SK-N-SH treated with all-trans-retinoic acid at 6 μM for 48 hours (cell line): ENCODE data around the gene LTO1.

Experiments used
- PATZ1 ChIP-seq: fragments of 250-450 bp; sonication (Bioruptor Pico); IDR thresholded peaks from 2 replicates; pipeline ENCODE4 v1.8.0; 2020; ENCODE audit warnings: mild to moderate bottlenecking, moderate library complexity, borderline replicate concordance
- ZFP30 ChIP-seq: fragments of 450-650 bp; formaldehyde crosslinking; IDR thresholded peaks from 2 replicates; pipeline ENCODE4 v1.5.0; 2022; ENCODE audit warnings: mild to moderate bottlenecking, moderate library complexity

- no peak for TF ChIP-seq PATZ1 (CRISPR knock-in tag)
- TF ChIP-seq ZFP30 (CRISPR knock-in tag): no peak
Measured at GRCh38 chr11:69666261-69666660, 8.9 kb downstream of the LTO1 start.
